ENCODE results near the gene AKAP7.

The AKAP7 gene

DNA sequence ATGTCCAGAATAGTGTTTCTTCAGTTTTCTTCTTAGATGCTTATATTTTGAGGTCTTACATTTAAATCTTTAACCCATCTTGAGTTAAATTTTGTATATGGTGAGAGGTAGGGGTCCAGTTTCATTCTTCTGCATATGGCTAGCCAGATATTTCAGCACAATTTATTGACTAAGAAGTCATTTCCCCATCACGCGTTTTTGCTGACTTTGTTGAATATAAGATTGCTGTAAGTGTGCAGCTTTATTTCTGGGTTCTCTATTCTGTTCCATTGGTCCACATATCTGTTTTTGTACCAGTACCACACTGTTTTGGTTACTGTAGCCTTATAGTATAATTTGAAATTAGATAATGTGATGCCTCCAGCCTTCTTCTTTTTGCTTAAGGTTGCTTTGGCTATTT is 179.6 kb downstream of the AKAP7 start:
- Histone ChIP-seq H3F3A (ENCODE audit: insufficient read depth) (no peaks in the 10 kb centered on the region), H3K4me2 (ENCODE audit: low read depth, low read length, poor library complexity, severe bottlenecking) (no peak overlapping the region), H3K79me2 (ENCODE audit: insufficient read depth, low read length) (no peaks in the 10 kb centered on the region), H3K9me2 (replicated peaks; ENCODE audit: insufficient read depth, low read length) (no peaks in the 10 kb centered on the region), H2AFZ (ENCODE audit: low read depth, low read length, severe bottlenecking) (no peak overlapping the region), H4K20me1 (ENCODE audit: low read depth, low read length) (no peaks in the 10 kb centered on the region), H3K9ac (ENCODE audit: low read length) (no peak overlapping the region), H3K9me3 (ENCODE audit: insufficient read depth, low read length) (no peaks in the 10 kb centered on the region), H3K4me3 (ENCODE audit: insufficient read depth, low read length, poor library complexity, severe bottlenecking) (no peak overlapping the region), H3K36me3 (ENCODE audit: low read length) (no peaks in the 10 kb centered on the region), H3K27me3 (ENCODE audit: low read length) (no peaks in the 10 kb centered on the region), H3K27ac (ENCODE audit: low read depth, low read length) (no peak overlapping the region)
- TF ChIP-seq CTCF (IDR thresholded peaks at IDR 0.05; ENCODE audit: insufficient read depth, low read length, poor library complexity, severe bottlenecking): no peak
- no peak for TF ChIP-seq EZH2phosphoT487 (conservative IDR thresholded peaks at IDR 0.05; ENCODE audit: low read length)

- Histone ChIP-seq H2AFZ (ENCODE audit: low read depth, low read length, severe bottlenecking) (no peak overlapping the region), H3K27ac (ENCODE audit: low read depth, low read length) (no peak overlapping the region), H3K27me3 (ENCODE audit: low read length) (no peaks in the 10 kb centered on the region), H3K9me3 (ENCODE audit: insufficient read depth, low read length) (no peaks in the 10 kb centered on the region), H3K9me2 (replicated peaks; ENCODE audit: insufficient read depth, low read length) (no peaks in the 10 kb centered on the region), H3K4me2 (ENCODE audit: low read depth, low read length, poor library complexity, severe bottlenecking) (no peak overlapping the region), H3K36me3 (ENCODE audit: low read length) (no peaks in the 10 kb centered on the region), H3K79me2 (ENCODE audit: insufficient read depth, low read length) (no peaks in the 10 kb centered on the region), H4K20me1 (ENCODE audit: low read depth, low read length) (no peaks in the 10 kb centered on the region), H3F3A (ENCODE audit: insufficient read depth) (no peaks in the 10 kb centered on the region), H3K9ac (ENCODE audit: low read length) (no peak overlapping the region), H3K4me3 (ENCODE audit: insufficient read depth, low read length, poor library complexity, severe bottlenecking) (no peak overlapping the region)
- TF ChIP-seq EZH2phosphoT487 (conservative IDR thresholded peaks at IDR 0.05; ENCODE audit: low read length) (no peak), CTCF (IDR thresholded peaks at IDR 0.05; ENCODE audit: insufficient read depth, low read length, poor library complexity, severe bottlenecking) (no peak)
Observed at GRCh38 chr6:131316654-131317053, 181.4 kb downstream of the AKAP7 start.

DNA sequence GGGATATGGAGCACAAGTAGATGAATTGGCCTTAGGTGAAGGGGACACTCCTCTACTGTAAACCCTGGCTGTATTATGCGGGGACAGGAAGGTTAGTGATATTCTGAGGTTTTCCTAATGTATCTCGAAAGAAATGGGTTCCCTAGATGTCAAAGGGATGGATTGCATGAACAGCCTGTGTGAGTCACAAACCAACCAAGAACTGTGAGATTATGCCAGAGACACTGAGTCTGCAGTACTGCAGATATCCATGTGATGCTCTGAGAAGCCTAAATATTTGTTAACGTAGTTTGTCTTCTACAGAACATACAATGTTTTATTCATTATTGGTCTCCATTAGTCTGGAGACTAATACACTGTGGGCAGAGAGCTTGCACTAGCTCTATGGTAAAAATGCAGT is 182.2 kb downstream of the AKAP7 start:
- H4K20me1 ChIP-seq (ENCODE audit: low read depth, low read length): no peaks in the 10 kb centered on the region
- no peaks in the 10 kb centered on the region for H3F3A ChIP-seq (ENCODE audit: insufficient read depth)
- no peaks in the 10 kb centered on the region for H3K9me3 ChIP-seq (ENCODE audit: insufficient read depth, low read length)
- no peaks in the 10 kb centered on the region for H3K9me2 ChIP-seq (replicated peaks; ENCODE audit: insufficient read depth, low read length)
- H2AFZ ChIP-seq (ENCODE audit: low read depth, low read length, severe bottlenecking): no peak overlapping the region
- no peaks in the 10 kb centered on the region for H3K36me3 ChIP-seq (ENCODE audit: low read length)
- H3K4me2 ChIP-seq (ENCODE audit: low read depth, low read length, poor library complexity, severe bottlenecking): no peak overlapping the region
- H3K27ac ChIP-seq (ENCODE audit: low read depth, low read length): no peak overlapping the region
- H3K4me3 ChIP-seq (ENCODE audit: insufficient read depth, low read length, poor library complexity, severe bottlenecking): no peak overlapping the region
- no peaks in the 10 kb centered on the region for H3K79me2 ChIP-seq (ENCODE audit: insufficient read depth, low read length)
- H3K9ac ChIP-seq (ENCODE audit: low read length): no peak overlapping the region
- TF ChIP-seq CTCF (IDR thresholded peaks at IDR 0.05; ENCODE audit: insufficient read depth, low read length, poor library complexity, severe bottlenecking) (no peak), EZH2phosphoT487 (conservative IDR thresholded peaks at IDR 0.05; ENCODE audit: low read length) (no peak)
- no peaks in the 10 kb centered on the region for H3K27me3 ChIP-seq (ENCODE audit: low read length)

- no peaks in the 10 kb centered on the region for H3F3A ChIP-seq (ENCODE audit: insufficient read depth)
- no peak overlapping the region for H3K9ac ChIP-seq (ENCODE audit: low read length)
- H2AFZ ChIP-seq (ENCODE audit: low read depth, low read length, severe bottlenecking): no peak overlapping the region
- no peaks in the 10 kb centered on the region for H3K79me2 ChIP-seq (ENCODE audit: insufficient read depth, low read length)
- no peak for TF ChIP-seq CTCF (IDR thresholded peaks at IDR 0.05; ENCODE audit: insufficient read depth, low read length, poor library complexity, severe bottlenecking)
- no peak for TF ChIP-seq EZH2phosphoT487 (conservative IDR thresholded peaks at IDR 0.05; ENCODE audit: low read length)
- no peaks in the 10 kb centered on the region for H3K27me3 ChIP-seq (ENCODE audit: low read length)
- no peaks in the 10 kb centered on the region for H3K9me3 ChIP-seq (ENCODE audit: insufficient read depth, low read length)
- no peak overlapping the region for H3K4me2 ChIP-seq (ENCODE audit: low read depth, low read length, poor library complexity, severe bottlenecking)
- H3K9me2 ChIP-seq (replicated peaks; ENCODE audit: insufficient read depth, low read length): no peaks in the 10 kb centered on the region
- no peak overlapping the region for H3K27ac ChIP-seq (ENCODE audit: low read depth, low read length)
- no peaks in the 10 kb centered on the region for H4K20me1 ChIP-seq (ENCODE audit: low read depth, low read length)
- H3K36me3 ChIP-seq (ENCODE audit: low read length): no peaks in the 10 kb centered on the region
- H3K4me3 ChIP-seq (ENCODE audit: insufficient read depth, low read length, poor library complexity, severe bottlenecking): no peak overlapping the region
Observed at GRCh38 chr6:131321589-131321988, 186.3 kb downstream of the AKAP7 start.

Data from SU-DHL-6 (cell line).